Measurements from ENCODE around the gene CMBL. TPM values are rescaled to one million over a fixed set of nuclear protein-coding genes. Genes with fewer than 3 reads are reported as not detected.

Gene CMBL
- total RNA-seq, 1 donor from 2014 or later, result not detected

DNA sequence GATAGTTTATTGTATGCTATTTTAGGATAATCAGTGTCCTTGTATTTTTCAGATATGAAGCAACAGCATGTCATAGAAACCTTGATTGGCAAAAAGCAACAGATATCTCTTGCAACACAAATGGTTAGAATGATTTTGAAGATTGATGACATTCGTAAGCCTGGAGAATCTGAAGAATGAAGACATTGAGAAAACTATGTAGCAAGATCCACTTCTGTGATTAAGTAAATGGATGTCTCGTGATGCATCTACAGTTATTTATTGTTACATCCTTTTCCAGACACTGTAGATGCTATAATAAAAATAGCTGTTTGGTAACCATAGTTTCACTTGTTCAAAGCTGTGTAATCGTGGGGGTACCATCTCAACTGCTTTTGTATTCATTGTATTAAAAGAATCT is 43.1 kb downstream of the CMBL start:
- no peak overlapping the region for H3K27ac Mint-ChIP-seq
- peaks cover 66% of the 10 kb centered on the region for H3K36me3 Mint-ChIP-seq (ENCODE audit: low read depth)
- H3K4me3 Mint-ChIP-seq, result no peak overlapping the region
- H3K27me3 Mint-ChIP-seq, result no peaks in the 10 kb centered on the region
- no peaks in the 10 kb centered on the region for H3K9me3 Mint-ChIP-seq
- POLR2A ChIA-PET, result interaction anchor here (3.0 kb wide), 1 partner anchor 15 kb away, joined by 11 read pairs; the partner anchor contains the start of genes ATPSCKMT and CCT5
- no peaks in the 10 kb centered on the region for H3K4me1 Mint-ChIP-seq
- CTCF ChIA-PET, result interaction anchor here (2.3 kb wide), 1 partner anchor 19 kb away, joined by 8 read pairs; no protein-coding TSS in a partner anchor
- TF ChIP-seq, protein P1, sequence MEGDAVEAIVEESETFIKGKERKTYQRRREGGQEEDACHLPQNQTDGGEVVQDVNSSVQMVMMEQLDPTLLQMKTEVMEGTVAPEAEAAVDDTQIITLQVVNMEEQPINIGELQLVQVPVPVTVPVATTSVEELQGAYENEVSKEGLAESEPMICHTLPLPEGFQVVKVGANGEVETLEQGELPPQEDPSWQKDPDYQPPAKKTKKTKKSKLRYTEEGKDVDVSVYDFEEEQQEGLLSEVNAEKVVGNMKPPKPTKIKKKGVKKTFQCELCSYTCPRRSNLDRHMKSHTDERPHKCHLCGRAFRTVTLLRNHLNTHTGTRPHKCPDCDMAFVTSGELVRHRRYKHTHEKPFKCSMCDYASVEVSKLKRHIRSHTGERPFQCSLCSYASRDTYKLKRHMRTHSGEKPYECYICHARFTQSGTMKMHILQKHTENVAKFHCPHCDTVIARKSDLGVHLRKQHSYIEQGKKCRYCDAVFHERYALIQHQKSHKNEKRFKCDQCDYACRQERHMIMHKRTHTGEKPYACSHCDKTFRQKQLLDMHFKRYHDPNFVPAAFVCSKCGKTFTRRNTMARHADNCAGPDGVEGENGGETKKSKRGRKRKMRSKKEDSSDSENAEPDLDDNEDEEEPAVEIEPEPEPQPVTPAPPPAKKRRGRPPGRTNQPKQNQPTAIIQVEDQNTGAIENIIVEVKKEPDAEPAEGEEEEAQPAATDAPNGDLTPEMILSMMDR (IDR thresholded peaks at IDR 0.05), result no peak
- no peak for DNase-seq
- no peak for ATAC-seq (ENCODE audit: low read depth)
- intact Hi-C loops (cut with micrococcal nuclease), result no loop called here

DNA sequence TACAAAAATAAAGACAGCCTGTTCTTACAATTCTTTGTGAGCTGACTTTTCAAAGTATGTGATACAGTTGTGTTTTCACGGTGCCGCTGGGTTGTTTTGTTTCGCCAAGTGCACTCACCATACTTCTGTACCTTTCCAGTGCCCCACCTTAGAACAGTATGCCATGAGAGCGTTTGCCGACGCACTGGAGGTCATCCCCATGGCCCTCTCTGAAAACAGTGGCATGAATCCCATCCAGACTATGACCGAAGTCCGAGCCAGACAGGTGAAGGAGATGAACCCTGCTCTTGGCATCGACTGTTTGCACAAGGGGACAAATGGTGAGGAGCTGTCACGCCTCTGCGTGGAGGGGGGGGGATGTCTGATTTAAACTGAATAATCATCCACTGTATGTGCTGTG is 44.7 kb downstream of the CMBL start:
- peaks cover 81% of the 10 kb centered on the region for H3K36me3 Mint-ChIP-seq (ENCODE audit: low read depth)
- no peaks in the 10 kb centered on the region for H3K9me3 Mint-ChIP-seq
- no peak overlapping the region for H3K4me3 Mint-ChIP-seq
- ChIA-PET POLR2A (interaction anchor here (3.0 kb wide), 1 partner anchor 13 kb away, joined by 11 read pairs; the partner anchor contains the start of genes ATPSCKMT and CCT5), CTCF (no interaction called here)
- H3K4me1 Mint-ChIP-seq, result no peaks in the 10 kb centered on the region
- TF ChIP-seq, protein P1 (IDR thresholded peaks at IDR 0.05), result no peak
- DNase-seq, result no peak
- H3K27me3 Mint-ChIP-seq, result no peaks in the 10 kb centered on the region
- intact Hi-C loops (cut with micrococcal nuclease), result no loop called here
- H3K27ac Mint-ChIP-seq, result no peak overlapping the region
- ATAC-seq (ENCODE audit: low read depth), result no peak

DNA sequence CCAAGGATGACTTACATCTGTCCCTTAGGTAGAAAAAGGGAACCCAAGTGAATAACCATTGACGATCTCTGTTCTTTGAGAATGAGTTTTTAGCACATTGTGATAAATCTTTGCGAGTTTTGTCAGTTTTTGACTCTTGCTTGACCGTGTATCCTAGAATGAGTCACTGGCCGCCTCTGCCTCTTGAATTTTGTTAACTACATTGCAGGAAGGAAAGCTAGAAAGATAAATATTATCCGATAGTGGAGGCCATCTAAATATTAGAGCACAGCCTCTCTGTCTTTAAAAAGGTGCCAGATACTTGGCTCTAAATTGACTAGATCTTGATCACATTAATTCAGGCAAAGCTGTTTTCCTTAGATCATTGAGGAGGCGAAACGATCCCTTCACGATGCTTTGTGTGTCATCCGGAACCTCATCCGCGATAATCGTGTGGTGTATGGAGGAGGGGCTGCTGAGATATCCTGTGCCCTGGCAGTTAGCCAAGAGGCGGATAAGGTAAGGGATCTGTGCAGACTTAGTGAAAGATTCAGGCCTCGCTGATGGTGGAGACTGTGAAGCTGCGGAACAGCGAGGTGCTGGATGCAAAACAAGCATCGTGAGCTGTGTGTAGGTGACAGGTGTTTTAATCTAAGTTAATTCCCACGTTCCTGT is 45.5 kb downstream of the CMBL start:
- ChIA-PET POLR2A (no interaction called here), CTCF (no interaction called here)
- Mint-ChIP-seq H3K9me3 (no peaks in the 10 kb centered on the region), H3K27me3 (no peaks in the 10 kb centered on the region), H3K27ac (no peak overlapping the region), H3K4me1 (no peaks in the 10 kb centered on the region), H3K36me3 (ENCODE audit: low read depth) (peaks cover 88% of the 10 kb centered on the region), H3K4me3 (no peak overlapping the region)
- TF ChIP-seq, protein P1 (IDR thresholded peaks at IDR 0.05), result no peak
- ATAC-seq (ENCODE audit: low read depth) (no peak), DNase-seq (no peak)
- intact Hi-C loops (cut with micrococcal nuclease), result no loop called here

DNA sequence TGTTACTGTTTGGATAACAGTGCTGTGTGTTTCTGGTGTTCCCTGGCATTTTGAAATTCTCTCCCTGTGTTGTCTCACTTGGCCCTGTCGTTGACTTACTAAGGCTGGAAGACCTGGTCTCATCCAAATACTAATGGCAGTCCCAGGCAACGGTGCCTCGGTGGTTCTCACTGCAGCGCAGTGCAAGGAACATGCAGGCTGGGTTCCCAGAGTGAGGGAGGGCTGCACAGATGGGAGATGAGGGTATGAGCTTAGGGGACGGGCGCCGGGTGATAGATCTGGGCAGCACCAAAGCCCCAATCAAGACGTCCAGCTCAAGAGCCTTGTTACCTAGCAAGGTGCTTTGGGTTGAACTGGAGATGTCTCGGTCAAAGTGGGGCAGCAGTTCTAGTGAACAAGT is 46.6 kb downstream of the CMBL start:
- POLR2A ChIA-PET, result no interaction called here
- Mint-ChIP-seq H3K4me3 (no peak overlapping the region), H3K4me1 (no peaks in the 10 kb centered on the region), H3K36me3 (ENCODE audit: low read depth) (peaks cover 96% of the 10 kb centered on the region), H3K27me3 (no peaks in the 10 kb centered on the region), H3K9me3 (no peaks in the 10 kb centered on the region), H3K27ac (no peak overlapping the region)
- TF ChIP-seq, protein P1 (IDR thresholded peaks at IDR 0.05), result no peak
- intact Hi-C loops (cut with micrococcal nuclease), result no loop called here
- ATAC-seq (ENCODE audit: low read depth), result no peak
- CTCF ChIA-PET, result no interaction called here
- no peak for DNase-seq

DNA sequence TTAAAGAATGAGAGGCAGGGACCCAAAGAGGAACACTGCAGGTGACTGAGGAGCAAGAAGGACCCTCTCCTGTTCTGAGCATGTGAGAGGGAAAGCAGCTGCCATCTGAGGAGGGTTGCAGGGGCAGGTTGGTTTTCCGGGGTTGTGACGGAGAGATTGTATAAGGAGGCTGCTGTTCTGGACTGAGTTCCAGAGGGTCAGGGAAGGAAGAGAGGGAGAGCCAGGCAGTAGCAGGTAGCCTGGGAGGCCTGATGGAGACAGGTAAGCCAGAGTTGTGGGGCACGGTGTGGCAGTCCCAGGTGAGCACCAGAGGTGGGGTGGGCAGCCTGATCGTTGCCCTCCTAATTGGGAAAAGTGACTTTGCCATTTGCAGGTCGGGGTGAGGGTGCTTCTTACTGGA is 47.8 kb downstream of the CMBL start:
- ATAC-seq (ENCODE audit: low read depth), result no peak
- Mint-ChIP-seq H3K9me3 (no peaks in the 10 kb centered on the region), H3K27ac (no peak overlapping the region), H3K36me3 (ENCODE audit: low read depth) (peaks cover 96% of the 10 kb centered on the region), H3K4me1 (peaks cover under 1% of the 10 kb centered on the region), H3K4me3 (no peak overlapping the region), H3K27me3 (no peaks in the 10 kb centered on the region)
- CTCF ChIA-PET, result no interaction called here
- DNase-seq, result no peak
- intact Hi-C loops (cut with micrococcal nuclease), result no loop called here
- POLR2A ChIA-PET, result no interaction called here
- TF ChIP-seq, protein P1 (IDR thresholded peaks at IDR 0.05), result no peak

All from activated B cell treated with CpG ODN at 0.5 μM for 24 hours (primary cell).